Measurements from ENCODE around the gene PLCZ1. TPM values are rescaled to one million over a fixed set of nuclear protein-coding genes. Genes with fewer than 3 reads are reported as not detected.
A peak's percentile ranks its signal among the peaks of the same experiment; 100 is the strongest.

The PLCZ1 gene
- total RNA-seq, 1 donor from 2014 or later, result not detected

DNA sequence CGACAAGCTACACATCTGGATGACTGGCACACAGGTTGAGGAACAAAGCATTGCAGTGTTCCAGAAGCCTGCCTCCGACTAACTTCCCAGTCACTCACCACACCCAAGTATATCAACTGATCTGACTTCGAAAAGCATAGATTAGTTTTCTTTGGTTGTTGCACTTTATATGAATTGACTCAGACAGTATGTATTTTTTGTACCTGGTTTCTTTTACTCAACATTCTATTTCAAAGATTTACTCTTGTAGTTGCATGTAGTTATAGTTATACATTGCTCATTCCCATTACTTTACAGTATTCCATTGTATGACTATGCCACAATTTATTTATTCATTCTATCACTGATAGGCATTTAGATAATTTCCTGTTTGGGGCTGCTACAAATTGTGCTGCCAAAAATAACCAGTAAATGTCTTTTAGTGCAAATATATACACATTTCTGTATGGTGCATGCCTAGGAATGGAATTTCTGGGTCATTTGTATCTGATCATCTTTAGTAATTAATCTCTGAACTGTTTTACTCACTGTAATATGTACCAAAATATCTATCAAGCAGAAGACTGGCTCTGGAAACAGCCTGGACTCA is 17.8 kb downstream of the PLCZ1 start:
- H3K4me3 ChIP-seq (ENCODE audit: low read depth, low read length), result no peak overlapping the region
- TF ChIP-seq CTCF (IDR thresholded peaks at IDR 0.05; ENCODE audit: insufficient read depth, low read length, severe bottlenecking), result no peak
- DNase-seq (ENCODE audit: low read depth), result peak; percentile 65
- no peaks in the 10 kb centered on the region for H3K27me3 ChIP-seq (ENCODE audit: control insufficient read depth, insufficient read depth, low read length)
- no peaks in the 10 kb centered on the region for H3K36me3 ChIP-seq (ENCODE audit: control insufficient read depth, insufficient read depth, low read length)
- no peak for FAIRE-seq

GRCh38 chr12:18718462-18718861 is 19.4 kb downstream of the PLCZ1 start:
- TF ChIP-seq CTCF (IDR thresholded peaks at IDR 0.05; ENCODE audit: insufficient read depth, low read length, severe bottlenecking), result no peak
- H3K27me3 ChIP-seq (ENCODE audit: control insufficient read depth, insufficient read depth, low read length), result no peaks in the 10 kb centered on the region
- H3K36me3 ChIP-seq (ENCODE audit: control insufficient read depth, insufficient read depth, low read length), result no peaks in the 10 kb centered on the region
- no peak for FAIRE-seq
- no peak overlapping the region for H3K4me3 ChIP-seq (ENCODE audit: low read depth, low read length)
- peak; percentile 64 for DNase-seq (ENCODE audit: low read depth)

- TF ChIP-seq CTCF (IDR thresholded peaks at IDR 0.05; ENCODE audit: insufficient read depth, low read length, severe bottlenecking), result no peak
- no peak overlapping the region for H3K4me3 ChIP-seq (ENCODE audit: low read depth, low read length)
- DNase-seq (ENCODE audit: low read depth), result no peak
- no peaks in the 10 kb centered on the region for H3K27me3 ChIP-seq (ENCODE audit: control insufficient read depth, insufficient read depth, low read length)
- FAIRE-seq, result no peak
- H3K36me3 ChIP-seq (ENCODE audit: control insufficient read depth, insufficient read depth, low read length), result no peaks in the 10 kb centered on the region
Observed at GRCh38 chr12:18716236-18716635, 21.6 kb downstream of the PLCZ1 start.

DNA sequence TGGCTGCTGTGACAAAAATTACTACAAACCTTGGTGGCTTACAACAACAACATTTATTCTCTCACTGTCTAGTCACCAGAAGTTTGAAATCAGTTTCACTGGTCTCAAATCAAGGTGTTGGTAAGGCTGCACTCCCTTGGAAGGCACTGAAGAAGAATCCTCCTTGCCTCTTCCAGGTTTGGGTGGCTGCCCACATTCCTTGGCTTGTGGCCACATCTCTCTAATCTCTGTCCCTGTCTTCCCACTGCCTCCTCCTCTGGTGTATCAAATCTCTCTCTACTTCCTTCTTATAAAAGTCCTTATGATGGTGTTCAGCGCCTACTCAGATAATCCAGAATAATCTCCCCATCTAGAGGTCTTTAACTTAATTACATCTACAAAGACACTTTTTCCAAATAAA is 31.0 kb downstream of the PLCZ1 start:
- H3K36me3 ChIP-seq (ENCODE audit: control insufficient read depth, insufficient read depth, low read length), result no peaks in the 10 kb centered on the region
- H3K27me3 ChIP-seq (ENCODE audit: control insufficient read depth, insufficient read depth, low read length), result no peaks in the 10 kb centered on the region
- DNase-seq (ENCODE audit: low read depth) (no peak), FAIRE-seq (no peak)
- no peak for TF ChIP-seq CTCF (IDR thresholded peaks at IDR 0.05; ENCODE audit: insufficient read depth, low read length, severe bottlenecking)
- no peak overlapping the region for H3K4me3 ChIP-seq (ENCODE audit: low read depth, low read length)

GRCh38 chr12:18703911-18704310 is 33.9 kb downstream of the PLCZ1 start:
- Histone ChIP-seq H3K36me3 (ENCODE audit: control insufficient read depth, insufficient read depth, low read length) (no peaks in the 10 kb centered on the region), H3K4me3 (ENCODE audit: low read depth, low read length) (no peak overlapping the region), H3K27me3 (ENCODE audit: control insufficient read depth, insufficient read depth, low read length) (no peaks in the 10 kb centered on the region)
- DNase-seq (ENCODE audit: low read depth) (no peak), FAIRE-seq (no peak)
- TF ChIP-seq CTCF (IDR thresholded peaks at IDR 0.05; ENCODE audit: insufficient read depth, low read length, severe bottlenecking), result no peak

GRCh38 chr12:18703321-18703720 is 34.5 kb downstream of the PLCZ1 start:
- H3K4me3 ChIP-seq (ENCODE audit: low read depth, low read length), result no peak overlapping the region
- FAIRE-seq, result no peak
- TF ChIP-seq CTCF (IDR thresholded peaks at IDR 0.05; ENCODE audit: insufficient read depth, low read length, severe bottlenecking), result no peak
- DNase-seq (ENCODE audit: low read depth), result no peak
- no peaks in the 10 kb centered on the region for H3K27me3 ChIP-seq (ENCODE audit: control insufficient read depth, insufficient read depth, low read length)
- no peaks in the 10 kb centered on the region for H3K36me3 ChIP-seq (ENCODE audit: control insufficient read depth, insufficient read depth, low read length)
